ENCODE results near the gene FAM193A. TPM values are rescaled to one million over a fixed set of nuclear protein-coding genes. Genes with fewer than 3 reads are reported as not detected.

The FAM193A gene
- total RNA-seq, 1 experiment from 2014 or later: 38.2 TPM

DNA sequence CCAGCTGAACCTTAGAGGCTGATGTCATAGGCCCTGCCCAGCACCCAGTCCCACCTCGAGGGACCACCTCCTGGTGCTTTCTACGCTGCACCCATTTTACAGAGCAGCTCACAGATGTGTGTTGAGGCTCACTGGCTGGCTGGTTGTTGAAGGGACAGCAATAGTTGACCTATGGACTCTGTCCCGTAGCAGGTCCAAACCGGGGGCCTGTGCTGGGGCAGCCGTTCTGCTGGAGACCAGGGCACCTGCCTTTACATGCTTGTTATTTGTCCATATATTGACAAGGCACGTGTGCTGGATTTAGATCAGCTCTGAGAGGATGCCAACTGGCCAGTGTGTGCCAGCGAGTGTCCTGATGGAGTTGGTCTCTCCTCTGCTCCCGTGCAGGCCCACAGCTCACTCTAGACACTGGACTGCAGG lies 161.6 kb downstream of the FAM193A start:
- no peaks in the 10 kb centered on the region for H3K4me1 ChIP-seq (ENCODE audit: insufficient read depth, low read length, poor library complexity, severe bottlenecking)
- intact Hi-C loops (cut with micrococcal nuclease; ENCODE audit: unreplicated experiment): no loop called here
- TF ChIP-seq, protein P1, sequence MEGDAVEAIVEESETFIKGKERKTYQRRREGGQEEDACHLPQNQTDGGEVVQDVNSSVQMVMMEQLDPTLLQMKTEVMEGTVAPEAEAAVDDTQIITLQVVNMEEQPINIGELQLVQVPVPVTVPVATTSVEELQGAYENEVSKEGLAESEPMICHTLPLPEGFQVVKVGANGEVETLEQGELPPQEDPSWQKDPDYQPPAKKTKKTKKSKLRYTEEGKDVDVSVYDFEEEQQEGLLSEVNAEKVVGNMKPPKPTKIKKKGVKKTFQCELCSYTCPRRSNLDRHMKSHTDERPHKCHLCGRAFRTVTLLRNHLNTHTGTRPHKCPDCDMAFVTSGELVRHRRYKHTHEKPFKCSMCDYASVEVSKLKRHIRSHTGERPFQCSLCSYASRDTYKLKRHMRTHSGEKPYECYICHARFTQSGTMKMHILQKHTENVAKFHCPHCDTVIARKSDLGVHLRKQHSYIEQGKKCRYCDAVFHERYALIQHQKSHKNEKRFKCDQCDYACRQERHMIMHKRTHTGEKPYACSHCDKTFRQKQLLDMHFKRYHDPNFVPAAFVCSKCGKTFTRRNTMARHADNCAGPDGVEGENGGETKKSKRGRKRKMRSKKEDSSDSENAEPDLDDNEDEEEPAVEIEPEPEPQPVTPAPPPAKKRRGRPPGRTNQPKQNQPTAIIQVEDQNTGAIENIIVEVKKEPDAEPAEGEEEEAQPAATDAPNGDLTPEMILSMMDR (conservative IDR thresholded peaks at IDR 0.05; ENCODE audit: low read depth, low read length): no peak
- no peak for TF ChIP-seq EZH2 (IDR thresholded peaks at IDR 0.05; ENCODE audit: borderline replicate concordance, low read depth, low read length, poor library complexity, severe bottlenecking)
- POLR2A ChIA-PET (ENCODE audit: low non-redundant PET): no interaction called here
- no TSS peak for BruUV-seq (replicated peaks)
- no peaks in the 10 kb centered on the region for H3K9me3 ChIP-seq (ENCODE audit: low read depth, low read length, poor library complexity, severe bottlenecking)
- H3K36me3 ChIP-seq (ENCODE audit: insufficient read depth, low read length, poor library complexity, severe bottlenecking): peaks cover 94% of the 10 kb centered on the region
- no peak for DNase-seq (ENCODE audit: low spot score)
- no peak overlapping the region for H3K4me3 ChIP-seq (ENCODE audit: low read depth, low read length, poor library complexity, severe bottlenecking)
- CTCF ChIA-PET: no interaction called here
- no peak overlapping the region for H3K27ac ChIP-seq (ENCODE audit: low read depth, low read length, poor library complexity, severe bottlenecking)
- no peaks in the 10 kb centered on the region for H3K27me3 ChIP-seq (replicated peaks; ENCODE audit: insufficient read depth, low read depth, low read length, poor library complexity)

DNA sequence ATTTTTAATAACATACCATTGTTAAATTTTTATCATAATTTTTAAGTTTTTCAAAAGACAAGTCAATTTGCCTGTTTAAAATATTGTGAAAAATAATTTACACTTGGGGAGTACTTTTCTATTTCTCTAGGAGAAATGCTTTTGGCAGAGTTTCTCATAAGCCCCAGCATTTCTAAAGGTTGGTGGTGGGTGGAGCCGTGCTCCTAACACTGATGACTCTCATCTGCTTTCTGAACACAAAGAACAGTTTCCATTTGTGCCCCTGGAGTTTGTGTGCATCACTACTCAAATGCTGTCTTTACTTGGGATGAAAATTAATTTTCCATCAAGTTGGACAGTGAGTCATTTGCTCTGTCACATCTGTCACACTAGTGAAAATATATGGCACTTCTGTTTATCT lies 162.1 kb downstream of the FAM193A start:
- intact Hi-C loops (cut with micrococcal nuclease; ENCODE audit: unreplicated experiment): no loop called here
- TF ChIP-seq EZH2 (IDR thresholded peaks at IDR 0.05; ENCODE audit: borderline replicate concordance, low read depth, low read length, poor library complexity, severe bottlenecking): no peak
- TF ChIP-seq, protein P1 (conservative IDR thresholded peaks at IDR 0.05; ENCODE audit: low read depth, low read length): no peak
- CTCF ChIA-PET: no interaction called here

DNA sequence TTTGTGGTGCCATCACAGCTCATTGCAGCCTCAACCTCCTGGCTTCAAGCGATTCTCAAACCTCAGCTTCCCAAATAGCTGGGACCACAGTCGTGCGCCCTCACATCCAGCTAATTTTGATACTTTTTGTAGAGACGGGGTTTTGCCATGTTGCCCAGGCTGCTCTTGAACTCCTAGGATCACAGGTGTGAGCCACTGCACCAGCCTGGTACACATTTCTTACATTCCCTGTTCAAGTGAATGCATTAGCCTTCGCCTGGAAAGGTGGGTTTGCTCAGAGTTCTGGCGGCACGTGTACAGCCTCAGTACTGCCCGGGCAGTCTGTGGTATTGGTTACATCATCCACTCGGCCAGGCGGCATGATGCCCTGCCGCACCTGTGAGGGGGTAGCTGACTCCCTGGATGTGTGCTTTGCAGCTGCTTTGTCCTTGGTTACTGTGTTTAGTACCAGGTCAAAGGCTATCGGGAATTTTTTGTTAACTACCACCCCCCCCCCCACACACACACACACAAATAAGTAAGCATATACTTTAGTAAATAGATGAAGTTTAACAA lies 162.6 kb downstream of the FAM193A start:
- H3K4me1 ChIP-seq (ENCODE audit: insufficient read depth, low read length, poor library complexity, severe bottlenecking): no peaks in the 10 kb centered on the region
- H3K4me3 ChIP-seq (ENCODE audit: low read depth, low read length, poor library complexity, severe bottlenecking): no peak overlapping the region
- H3K36me3 ChIP-seq (ENCODE audit: insufficient read depth, low read length, poor library complexity, severe bottlenecking): peaks cover 95% of the 10 kb centered on the region
- POLR2A ChIA-PET (ENCODE audit: low non-redundant PET): no interaction called here
- TF ChIP-seq EZH2 (IDR thresholded peaks at IDR 0.05; ENCODE audit: borderline replicate concordance, low read depth, low read length, poor library complexity, severe bottlenecking): no peak
- TF ChIP-seq, protein P1 (conservative IDR thresholded peaks at IDR 0.05; ENCODE audit: low read depth, low read length): no peak
- no peaks in the 10 kb centered on the region for H3K9me3 ChIP-seq (ENCODE audit: low read depth, low read length, poor library complexity, severe bottlenecking)
- H3K27ac ChIP-seq (ENCODE audit: low read depth, low read length, poor library complexity, severe bottlenecking): no peak overlapping the region
- CTCF ChIA-PET: no interaction called here
- H3K27me3 ChIP-seq (replicated peaks; ENCODE audit: insufficient read depth, low read depth, low read length, poor library complexity): no peaks in the 10 kb centered on the region
- DNase-seq (ENCODE audit: low spot score): no peak
- intact Hi-C loops (cut with micrococcal nuclease; ENCODE audit: unreplicated experiment): no loop called here
- no TSS peak for BruUV-seq (replicated peaks)

More for the DNA sequence above, 162.1 kb downstream of the FAM193A start:
- Histone ChIP-seq H3K9me3 (ENCODE audit: low read depth, low read length, poor library complexity, severe bottlenecking) (no peaks in the 10 kb centered on the region), H3K36me3 (ENCODE audit: insufficient read depth, low read length, poor library complexity, severe bottlenecking) (peaks cover 95% of the 10 kb centered on the region), H3K4me1 (ENCODE audit: insufficient read depth, low read length, poor library complexity, severe bottlenecking) (no peaks in the 10 kb centered on the region), H3K4me3 (ENCODE audit: low read depth, low read length, poor library complexity, severe bottlenecking) (no peak overlapping the region), H3K27me3 (replicated peaks; ENCODE audit: insufficient read depth, low read depth, low read length, poor library complexity) (no peaks in the 10 kb centered on the region), H3K27ac (ENCODE audit: low read depth, low read length, poor library complexity, severe bottlenecking) (no peak overlapping the region)
- POLR2A ChIA-PET (ENCODE audit: low non-redundant PET): no interaction called here
- no TSS peak for BruUV-seq (replicated peaks)
- DNase-seq (ENCODE audit: low spot score): no peak
